Panc1 (cell line): ENCODE results near the gene ARGFX. TPM values are rescaled to one million over a fixed set of nuclear protein-coding genes. Genes with fewer than 3 reads are reported as not detected.
"Not testable (repeated sequence)": the region's sequence is repeated elsewhere in the genome, so short reads cannot be mapped to it uniquely, and the experiment has no call there.

Source experiments
- ATAC-seq: fragments of 200-7000 bp; cut with Tn5 transposase; 2 replicates; pipeline ENCODE4 v1.9.1; 2020; ENCODE audit warnings: mild to moderate bottlenecking, moderate library complexity
- BruUV-seq: library from RNA; stranded (reverse); fragments of 400-500 nt; replicated peaks from 2 replicates; lab custom pipeline; 2021; lab: Mats Ljungman, UMichigan
- CTCF ChIA-PET: fragments of 300-600 bp; sonication (Branson Sonifier 250); formaldehyde crosslinking; loops from one replicate; lab custom pipeline; 2022; ENCODE audit warnings: antibody characterized with exemption; lab: Charles Lee
- POLR2A ChIA-PET: fragments of 300-600 bp; sonication (Branson Sonifier 250); formaldehyde crosslinking; loops from one replicate; lab custom pipeline; 2022; ENCODE audit warnings: antibody characterized with exemption; lab: Charles Lee
- DNase-seq: peaks from one replicate; pipeline ENCODE4 v3.0.0-alpha.2; 2010; ENCODE audit warnings: low read depth, low spot score
- H3K27ac ChIP-seq: 2 replicates; pipeline ENCODE4 v1.5.1; 2011; ENCODE audit warnings: mild to moderate bottlenecking, low read length, inconsistent platforms
- H3K27me3 ChIP-seq: fragments of 200-500 bp; sonication (Bioruptor generic); 2 replicates; pipeline ENCODE4 v1.6.0; 2014; ENCODE audit warnings: low read length, inconsistent platforms; ENCODE audit not compliant: control insufficient read depth, insufficient read depth
- H3K36me3 ChIP-seq: fragments of 200-500 bp; sonication (Bioruptor generic); 2 replicates; pipeline ENCODE4 v1.5.1; 2014; ENCODE audit warnings: inconsistent platforms, mild to moderate bottlenecking, low read length, moderate library complexity; ENCODE audit not compliant: control insufficient read depth, insufficient read depth
- H3K4me1 ChIP-seq: 2 replicates; pipeline ENCODE4 v1.5.1; 2011; ENCODE audit warnings: inconsistent platforms, mild to moderate bottlenecking, low read length, moderate library complexity; ENCODE audit not compliant: control insufficient read depth, insufficient read depth
- H3K4me3 ChIP-seq, 2 experiments: 2 replicates each; pipeline ENCODE4 v1.5.1; 2011 to 2012; ENCODE audit warnings: low read depth in 2 of 2, low read length in 2 of 2, mild to moderate bottlenecking in 2 of 2, inconsistent platforms in 1 of 2, moderate library complexity in 1 of 2
- H3K9me3 ChIP-seq: fragments of 200-500 bp; sonication (Bioruptor generic); 2 replicates; pipeline ENCODE4 v1.5.1; 2014; ENCODE audit warnings: low read depth, mild to moderate bottlenecking, inconsistent platforms, low read length, moderate library complexity; ENCODE audit not compliant: control insufficient read depth, insufficient read depth
- POLR2AphosphoS5 ChIP-seq: IDR thresholded peaks from 2 replicates; pipeline ENCODE4 v1.6.1; 2012; ENCODE audit warnings: mild to moderate bottlenecking, low read depth, low read length, moderate library complexity
- SIN3A ChIP-seq: IDR thresholded peaks from 2 replicates; pipeline ENCODE4 v1.6.1; 2012; ENCODE audit warnings: low read depth, mild to moderate bottlenecking, low read length, moderate library complexity, borderline replicate concordance; ENCODE audit not compliant: insufficient read depth
- TCF7L2 ChIP-seq: IDR thresholded peaks from 2 replicates; pipeline ENCODE4 v1.6.1; 2011; ENCODE audit warnings: mild to moderate bottlenecking, low read depth, low read length, inconsistent platforms
- in situ Hi-C: cut with HindIII; loops from 2 replicates; pipeline ENCODE4 v1.10.0; 2016; ENCODE audit warnings: low sequenced_read_pairs, low pct_unique_long_range_greater_than_20kb
- intact Hi-C: fragments of 100-400 bp; cut with micrococcal nuclease; formaldehyde crosslinking; loops from one replicate; pipeline ENCODE4 v1.10.0; 2022; ENCODE audit not compliant: unreplicated experiment
- total RNA-seq: library from RNA; stranded (reverse); gene quantifications from one replicate; pipeline ENCODE4 v1.2.1, GENCODE V29; 2021; ENCODE audit not compliant: unreplicated experiment
- TF ChIP-seq, protein P1 (sequence below), 2 experiments: IDR thresholded peaks; 2 replicates each; pipeline ENCODE4 v1.6.1; 2011 to 2012; ENCODE audit warnings: low read depth in 2 of 2, control low read depth in 1 of 2, low read length in 1 of 2, mild to moderate bottlenecking in 1 of 2, moderate library complexity in 1 of 2; ENCODE audit not compliant: insufficient read depth in 1 of 2
- TF ChIP-seq, protein P2 (sequence below): fragments of 450-650 bp; IDR thresholded peaks from 2 replicates; pipeline ENCODE4 v1.5.1; 2017; ENCODE audit warnings: mild to moderate bottlenecking

The ARGFX gene
- total RNA-seq, 1 experiment from 2014 or later = not detected

DNA sequence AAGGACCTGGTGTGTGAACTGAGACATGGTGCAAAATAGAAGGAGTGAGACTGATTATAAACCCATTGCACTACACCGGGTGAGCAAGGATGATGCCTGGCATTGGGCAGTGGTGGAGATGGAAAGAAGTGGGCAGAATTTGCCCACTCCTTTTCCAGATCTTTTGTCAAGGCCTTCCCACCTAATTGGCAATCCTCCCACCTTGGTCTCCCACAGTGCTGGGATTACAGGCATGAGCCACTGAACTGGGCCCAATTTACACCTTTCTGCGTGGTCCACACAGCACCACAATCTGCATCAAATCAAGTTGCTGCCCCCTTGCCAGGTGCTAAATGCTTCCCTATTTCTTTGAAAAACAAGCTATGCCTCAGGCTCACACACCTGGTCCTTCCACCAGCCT lies 30.8 kb downstream of the ARGFX start:
- in situ Hi-C loops (no loop called here), intact Hi-C loops (no loop called here)
- BruUV-seq = no TSS peak
- H3K36me3 ChIP-seq = no peaks in the 10 kb centered on the region
- ChIA-PET POLR2A (no interaction called here), CTCF (interaction anchor here (0.7 kb wide), 1 partner anchor 220 kb away, joined by 7 read pairs; no protein-coding TSS in a partner anchor)
- ATAC-seq (no peak), DNase-seq (no peak)
- no peaks in the 10 kb centered on the region for H3K9me3 ChIP-seq
- H3K27ac ChIP-seq = no peak overlapping the region
- no peak overlapping the region for H3K4me3 ChIP-seq
- TF ChIP-seq SIN3A = no peak
- no peak for TF ChIP-seq POLR2AphosphoS5
- TF ChIP-seq, protein P1, sequence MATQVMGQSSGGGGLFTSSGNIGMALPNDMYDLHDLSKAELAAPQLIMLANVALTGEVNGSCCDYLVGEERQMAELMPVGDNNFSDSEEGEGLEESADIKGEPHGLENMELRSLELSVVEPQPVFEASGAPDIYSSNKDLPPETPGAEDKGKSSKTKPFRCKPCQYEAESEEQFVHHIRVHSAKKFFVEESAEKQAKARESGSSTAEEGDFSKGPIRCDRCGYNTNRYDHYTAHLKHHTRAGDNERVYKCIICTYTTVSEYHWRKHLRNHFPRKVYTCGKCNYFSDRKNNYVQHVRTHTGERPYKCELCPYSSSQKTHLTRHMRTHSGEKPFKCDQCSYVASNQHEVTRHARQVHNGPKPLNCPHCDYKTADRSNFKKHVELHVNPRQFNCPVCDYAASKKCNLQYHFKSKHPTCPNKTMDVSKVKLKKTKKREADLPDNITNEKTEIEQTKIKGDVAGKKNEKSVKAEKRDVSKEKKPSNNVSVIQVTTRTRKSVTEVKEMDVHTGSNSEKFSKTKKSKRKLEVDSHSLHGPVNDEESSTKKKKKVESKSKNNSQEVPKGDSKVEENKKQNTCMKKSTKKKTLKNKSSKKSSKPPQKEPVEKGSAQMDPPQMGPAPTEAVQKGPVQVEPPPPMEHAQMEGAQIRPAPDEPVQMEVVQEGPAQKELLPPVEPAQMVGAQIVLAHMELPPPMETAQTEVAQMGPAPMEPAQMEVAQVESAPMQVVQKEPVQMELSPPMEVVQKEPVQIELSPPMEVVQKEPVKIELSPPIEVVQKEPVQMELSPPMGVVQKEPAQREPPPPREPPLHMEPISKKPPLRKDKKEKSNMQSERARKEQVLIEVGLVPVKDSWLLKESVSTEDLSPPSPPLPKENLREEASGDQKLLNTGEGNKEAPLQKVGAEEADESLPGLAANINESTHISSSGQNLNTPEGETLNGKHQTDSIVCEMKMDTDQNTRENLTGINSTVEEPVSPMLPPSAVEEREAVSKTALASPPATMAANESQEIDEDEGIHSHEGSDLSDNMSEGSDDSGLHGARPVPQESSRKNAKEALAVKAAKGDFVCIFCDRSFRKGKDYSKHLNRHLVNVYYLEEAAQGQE (IDR thresholded peaks at IDR 0.05; ENCODE audit: insufficient read depth in 1 of 2, low read depth in 2 of 2, low read length in 1 of 2) = no peak
- no peak for TF ChIP-seq TCF7L2
- H3K4me1 ChIP-seq = no peaks in the 10 kb centered on the region
- no peaks in the 10 kb centered on the region for H3K27me3 ChIP-seq

DNA sequence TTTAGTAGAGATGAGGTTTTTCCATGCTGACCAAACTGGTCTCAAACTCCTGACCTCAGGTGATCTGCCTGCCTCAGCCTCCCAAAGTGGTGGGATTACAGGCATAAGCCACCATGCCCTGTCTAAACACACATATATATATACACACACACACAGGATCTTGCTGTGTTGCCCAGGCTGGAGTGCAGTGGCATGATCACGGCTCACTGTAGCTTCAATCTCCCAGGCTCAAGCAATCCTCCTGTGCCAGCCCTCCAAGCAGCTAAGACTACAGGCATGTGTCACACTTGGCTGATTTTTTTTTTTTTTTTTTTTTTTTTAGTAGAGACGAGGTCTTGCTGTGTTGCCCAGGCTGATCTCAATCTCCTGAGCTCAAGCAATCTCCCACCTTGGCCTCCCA lies 32.2 kb downstream of the ARGFX start:
- POLR2A ChIA-PET, DNase-seq, CTCF ChIA-PET, intact Hi-C loops, ATAC-seq, in situ Hi-C loops, H3K4me1 ChIP-seq, H3K36me3 ChIP-seq, H3K9me3 ChIP-seq, BruUV-seq, H3K4me3 ChIP-seq, H3K27ac ChIP-seq, H3K27me3 ChIP-seq: not testable (repeated sequence)

DNA sequence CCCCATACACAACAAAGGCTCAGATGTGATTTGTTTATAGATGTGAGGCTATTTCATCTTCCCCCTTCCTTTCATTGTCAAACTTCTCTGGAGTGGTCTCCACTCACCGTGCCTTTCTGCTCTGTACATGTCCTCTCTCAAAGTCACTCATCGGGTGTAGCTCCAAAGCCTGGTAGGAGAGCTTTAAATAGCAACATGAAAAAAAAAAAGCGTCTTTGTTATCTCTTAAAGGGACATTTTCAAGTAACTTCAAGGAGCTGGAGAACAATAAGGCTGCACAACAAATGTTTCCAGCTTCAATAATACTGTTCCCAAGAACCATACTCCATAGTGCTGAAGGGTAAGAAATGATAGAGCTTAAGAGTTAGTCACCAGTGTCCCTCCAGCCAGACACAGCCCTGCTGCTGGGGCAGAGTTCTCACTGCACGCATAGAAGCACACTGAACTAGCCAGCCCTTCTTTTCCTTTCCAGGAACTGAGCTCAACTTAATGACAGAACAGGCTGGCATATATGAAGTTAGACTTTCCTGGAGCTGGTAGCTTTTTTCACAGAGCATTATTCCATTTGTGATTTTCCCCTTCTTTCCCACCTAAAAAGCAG lies 33.6 kb downstream of the ARGFX start:
- intact Hi-C loops = no loop called here
- in situ Hi-C loops = no loop called here

More for the DNA sequence above, 33.6 kb downstream of the ARGFX start:
- ATAC-seq (no peak), DNase-seq (no peak)
- Histone ChIP-seq H3K27ac (no peak overlapping the region), H3K4me1 (no peaks in the 10 kb centered on the region), H3K36me3 (no peaks in the 10 kb centered on the region), H3K9me3 (no peaks in the 10 kb centered on the region), H3K27me3 (no peaks in the 10 kb centered on the region; the same call in 1 of the 2 replicates), H3K4me3 (no peak overlapping the region)
- POLR2A ChIA-PET = no interaction called here
- TF ChIP-seq, protein P2, sequence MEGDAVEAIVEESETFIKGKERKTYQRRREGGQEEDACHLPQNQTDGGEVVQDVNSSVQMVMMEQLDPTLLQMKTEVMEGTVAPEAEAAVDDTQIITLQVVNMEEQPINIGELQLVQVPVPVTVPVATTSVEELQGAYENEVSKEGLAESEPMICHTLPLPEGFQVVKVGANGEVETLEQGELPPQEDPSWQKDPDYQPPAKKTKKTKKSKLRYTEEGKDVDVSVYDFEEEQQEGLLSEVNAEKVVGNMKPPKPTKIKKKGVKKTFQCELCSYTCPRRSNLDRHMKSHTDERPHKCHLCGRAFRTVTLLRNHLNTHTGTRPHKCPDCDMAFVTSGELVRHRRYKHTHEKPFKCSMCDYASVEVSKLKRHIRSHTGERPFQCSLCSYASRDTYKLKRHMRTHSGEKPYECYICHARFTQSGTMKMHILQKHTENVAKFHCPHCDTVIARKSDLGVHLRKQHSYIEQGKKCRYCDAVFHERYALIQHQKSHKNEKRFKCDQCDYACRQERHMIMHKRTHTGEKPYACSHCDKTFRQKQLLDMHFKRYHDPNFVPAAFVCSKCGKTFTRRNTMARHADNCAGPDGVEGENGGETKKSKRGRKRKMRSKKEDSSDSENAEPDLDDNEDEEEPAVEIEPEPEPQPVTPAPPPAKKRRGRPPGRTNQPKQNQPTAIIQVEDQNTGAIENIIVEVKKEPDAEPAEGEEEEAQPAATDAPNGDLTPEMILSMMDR = no peak
- TF ChIP-seq, protein P1 (IDR thresholded peaks at IDR 0.05; ENCODE audit: insufficient read depth in 1 of 2, low read depth in 2 of 2, low read length in 1 of 2) = no peak
- no peak for TF ChIP-seq TCF7L2
- TF ChIP-seq POLR2AphosphoS5 = no peak
- CTCF ChIA-PET = interaction anchor here (0.7 kb wide), 1 partner anchor 250 kb away, joined by 4 read pairs; no protein-coding TSS in a partner anchor
- no TSS peak for BruUV-seq
